Mammary epithelial cell (primary cell): ENCODE data around the gene SLC35E1.

ENCODE experiments used
- CTCF ChIP-seq, 2 donors: IDR thresholded peaks in 1 of 2; conservative IDR thresholded peaks in 1 of 2; 2 replicates each; pipeline ENCODE4 v1.5.1; 2011 to 2012; ENCODE audit warnings: inconsistent platforms in 2 of 2, low read length in 2 of 2, mild to moderate bottlenecking in 2 of 2, control low read depth in 1 of 2, low read depth in 1 of 2; ENCODE audit not compliant: insufficient read depth in 1 of 2; ENCODE audit errors: extremely low read depth in 1 of 2
- EZH2 ChIP-seq: IDR thresholded peaks from 2 replicates; pipeline ENCODE4 v1.6.1; 2012; ENCODE audit warnings: low read length, inconsistent platforms, borderline replicate concordance

- no peak for TF ChIP-seq CTCF (conservative IDR thresholded peaks at IDR 0.05 in 1 of 2, IDR thresholded peaks at IDR 0.05 in 1 of 2; ENCODE audit: extremely low read depth in 1 of 2, insufficient read depth in 1 of 2, low read depth in 1 of 2, low read length in 2 of 2)
- no peak for TF ChIP-seq EZH2
These were observed 62.8 kb downstream of the SLC35E1 start for GRCh38 chr19:16509141-16510061.
